Endothelial cell of hepatic sinusoid (primary cell): ENCODE results near the gene EFNA3.
"Not testable (repeated sequence)": the region's sequence is repeated elsewhere in the genome, so short reads cannot be mapped to it uniquely, and the experiment has no call there.

ENCODE experiments used
- in situ Hi-C: cut with HindIII; loops from 2 replicates; pipeline ENCODE4 v1.10.0; 2017; ENCODE audit warnings: low sequenced_read_pairs

EFNA3 gene

DNA sequence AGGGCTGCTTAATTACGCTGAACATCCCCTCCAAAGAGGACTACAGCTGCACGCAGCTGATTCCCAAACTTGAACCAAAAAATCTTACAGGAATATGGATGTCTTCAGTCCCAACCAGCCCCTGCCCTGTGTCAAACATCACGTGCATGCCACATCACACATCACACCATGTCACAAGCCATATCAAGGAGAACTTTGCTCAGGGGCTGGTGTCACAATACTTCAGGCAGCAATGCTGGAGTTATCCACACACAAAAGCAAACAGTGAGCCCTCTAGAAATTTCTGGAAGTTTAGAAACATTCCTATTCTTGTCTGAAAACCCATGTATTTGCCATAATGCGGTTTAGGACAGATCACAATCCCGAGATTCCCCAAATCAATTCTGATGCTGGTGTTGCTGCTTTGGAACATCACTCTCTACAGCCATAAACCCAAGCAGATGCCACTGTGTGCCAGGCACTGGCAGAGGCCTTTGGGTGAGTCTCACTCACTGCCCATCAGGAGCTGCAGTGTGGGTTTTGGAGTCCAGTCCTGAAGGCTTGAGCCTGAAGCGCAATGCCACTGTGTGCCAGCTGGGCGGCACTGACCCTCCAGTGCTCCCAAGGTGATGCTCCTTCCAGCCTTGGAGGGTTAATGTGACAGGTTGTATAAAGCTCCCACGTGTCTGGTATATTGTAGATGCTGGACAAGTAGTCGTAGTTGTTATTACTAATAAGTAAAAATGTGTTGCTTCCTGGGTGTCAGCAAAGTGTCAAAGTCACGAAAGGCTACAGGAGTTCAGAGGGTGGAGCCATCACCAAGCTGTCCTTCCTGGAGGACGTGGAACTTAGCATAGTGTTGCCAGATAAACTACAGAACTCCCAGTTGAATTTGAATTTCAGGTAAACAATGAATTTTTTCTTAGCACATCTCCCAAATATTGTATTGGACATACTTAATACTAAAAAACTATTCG is 28.9 kb downstream of the EFNA3 start:
- in situ Hi-C loops: no loop called here

DNA sequence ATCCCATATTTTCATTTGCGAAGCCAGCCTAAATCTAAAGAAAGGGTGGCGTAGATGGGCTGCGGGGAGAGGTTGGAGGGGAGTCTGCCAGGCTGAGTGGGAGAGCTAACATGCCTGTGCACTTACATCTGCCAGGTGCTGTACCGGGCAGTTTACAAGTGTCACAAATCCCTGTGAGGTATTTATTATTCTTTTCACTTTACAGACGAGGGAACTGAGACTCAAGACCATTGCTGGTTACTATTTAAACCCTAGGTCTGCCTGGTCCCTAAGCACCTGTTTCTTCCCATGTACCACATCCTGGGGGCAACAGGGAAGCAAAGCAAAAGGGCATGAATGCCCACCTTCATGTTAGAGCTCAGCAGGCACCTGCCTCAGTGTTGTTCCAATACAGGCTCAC is 29.7 kb downstream of the EFNA3 start:
- in situ Hi-C loops: no loop called here

DNA sequence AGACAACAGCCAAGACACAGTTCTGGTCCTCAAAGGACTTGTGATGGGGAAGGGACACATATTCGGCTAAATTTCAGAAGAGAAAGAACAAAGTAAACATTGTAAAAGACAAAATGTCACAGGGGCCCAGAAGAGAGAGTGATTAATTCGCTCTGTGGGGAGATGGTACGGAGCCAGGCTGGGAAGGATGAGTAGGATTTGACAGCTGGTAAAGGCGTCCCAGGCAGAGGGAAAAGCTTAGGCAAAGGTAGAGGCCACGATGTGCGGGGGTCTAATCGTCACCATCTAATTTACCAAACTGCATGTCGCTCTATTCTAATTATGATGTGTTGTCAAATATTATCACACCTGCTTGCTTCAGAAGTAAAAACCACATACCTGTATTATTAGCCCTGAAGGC is 31.7 kb downstream of the EFNA3 start:
- in situ Hi-C loops: no loop called here

DNA sequence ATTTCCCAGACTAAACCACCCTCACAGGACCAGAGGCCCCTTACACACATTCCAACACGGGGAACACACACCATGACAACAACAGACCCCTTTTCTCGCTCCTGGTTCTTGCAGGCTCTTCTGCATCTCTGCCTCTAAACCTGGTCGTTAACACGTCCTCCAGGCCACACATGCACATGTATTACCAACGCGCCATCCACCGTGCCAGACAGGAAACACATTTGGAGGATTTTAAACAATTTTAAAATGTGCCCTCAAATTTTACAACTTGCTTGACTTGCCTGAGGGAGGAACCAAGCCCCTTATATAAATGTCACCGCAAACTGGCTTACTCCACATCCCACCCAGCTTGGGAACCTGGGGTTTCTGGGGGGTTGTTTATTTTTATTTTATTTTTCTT is 32.2 kb downstream of the EFNA3 start:
- in situ Hi-C loops: no loop called here

DNA sequence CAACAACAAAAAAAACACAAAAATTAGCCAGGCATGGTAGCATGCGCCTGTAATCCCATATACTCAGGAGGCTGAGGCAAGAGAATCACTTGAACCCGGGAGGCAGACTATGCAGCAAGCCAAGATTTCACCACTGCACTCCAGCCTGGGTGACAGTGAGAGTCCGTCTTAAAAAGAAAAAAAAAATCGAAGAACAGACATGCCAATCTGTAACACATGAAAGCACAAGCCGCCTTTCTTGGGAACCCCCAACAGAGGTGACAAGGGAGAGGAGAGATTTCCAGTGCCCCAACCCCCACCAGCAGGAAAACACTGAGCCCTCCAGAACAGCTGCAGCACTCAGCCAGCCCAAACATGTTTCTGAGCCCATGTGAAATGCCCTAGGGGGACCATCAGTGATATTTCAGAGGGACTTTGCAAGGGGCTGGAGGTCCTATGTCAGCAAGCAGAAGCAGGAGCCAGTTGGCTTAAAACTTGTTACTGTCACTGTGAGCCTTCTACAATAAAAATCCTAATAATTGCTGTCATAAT is 34.9 kb downstream of the EFNA3 start:
- in situ Hi-C loops: no loop called here

DNA sequence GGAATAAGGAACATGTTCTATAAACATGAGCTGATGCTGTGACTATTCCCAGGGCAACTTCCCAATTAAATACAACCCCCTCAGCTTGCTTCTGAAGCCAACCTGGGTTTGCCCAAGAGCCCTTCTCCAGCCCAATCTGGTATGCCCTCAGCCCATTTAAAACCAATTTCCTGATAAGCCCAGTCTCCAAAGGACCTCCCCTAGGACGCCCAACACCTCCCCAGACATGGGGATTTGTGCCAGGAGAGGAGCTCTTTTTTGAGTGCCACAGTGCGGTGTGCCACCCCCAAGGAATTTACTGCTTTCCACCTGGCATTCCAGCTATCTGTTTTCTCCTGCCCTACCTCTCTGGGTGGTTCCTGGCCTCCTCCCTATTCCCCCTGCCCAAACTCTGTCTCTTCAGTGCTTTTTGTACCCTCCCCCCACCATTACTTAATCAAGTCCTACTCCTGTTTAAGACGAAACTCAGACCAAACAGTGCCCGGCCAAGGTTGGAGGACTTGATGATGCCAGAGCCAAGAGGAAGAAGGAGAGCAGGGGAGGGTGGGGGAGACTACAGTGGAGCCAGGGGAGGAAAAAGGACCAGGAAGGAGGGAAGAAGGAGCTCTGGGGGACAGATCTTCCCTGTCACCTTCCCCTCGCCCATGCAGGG is 37.6 kb downstream of the EFNA3 start:
- in situ Hi-C loops: no loop called here

DNA sequence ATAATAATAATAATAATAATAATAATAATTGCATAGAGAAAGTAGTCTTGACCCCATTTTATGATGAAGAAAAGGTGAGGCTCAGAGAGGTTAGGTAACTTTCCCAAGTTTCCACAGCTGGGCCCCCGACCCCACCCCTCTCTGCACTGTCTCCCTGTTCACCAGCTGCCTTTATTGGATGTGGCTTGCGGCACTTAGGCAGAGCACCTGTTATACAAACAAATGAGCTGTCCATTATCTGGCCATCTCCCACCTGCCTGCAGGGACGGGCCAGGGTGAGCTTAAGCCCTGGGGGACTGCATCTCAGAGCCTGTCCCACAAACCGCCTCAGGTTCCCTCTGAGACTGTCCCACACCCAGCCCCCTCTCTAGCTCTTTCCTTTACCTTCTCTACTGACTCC is 39.0 kb downstream of the EFNA3 start:
- in situ Hi-C loops: no loop called here

DNA sequence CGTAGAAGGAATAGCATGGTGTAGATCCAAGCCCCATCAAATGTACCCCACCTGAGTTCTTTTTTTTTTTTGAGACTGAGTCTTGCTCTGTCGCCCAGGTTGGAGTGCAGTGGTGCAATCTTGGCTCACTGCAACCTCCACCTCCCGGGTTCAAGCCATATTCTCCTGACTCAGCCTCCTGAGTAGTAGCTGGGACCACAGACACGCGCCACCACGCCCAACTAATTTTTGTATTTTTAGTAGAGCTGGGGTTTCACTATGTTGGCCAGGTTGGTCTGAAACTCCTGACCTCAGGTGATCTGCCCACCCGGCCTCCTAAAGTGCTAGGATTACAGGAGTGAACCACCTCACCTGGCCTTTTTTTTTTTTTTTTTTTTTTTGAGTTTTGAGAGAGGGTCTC is 39.5 kb downstream of the EFNA3 start:
- in situ Hi-C loops: not testable (repeated sequence)

DNA sequence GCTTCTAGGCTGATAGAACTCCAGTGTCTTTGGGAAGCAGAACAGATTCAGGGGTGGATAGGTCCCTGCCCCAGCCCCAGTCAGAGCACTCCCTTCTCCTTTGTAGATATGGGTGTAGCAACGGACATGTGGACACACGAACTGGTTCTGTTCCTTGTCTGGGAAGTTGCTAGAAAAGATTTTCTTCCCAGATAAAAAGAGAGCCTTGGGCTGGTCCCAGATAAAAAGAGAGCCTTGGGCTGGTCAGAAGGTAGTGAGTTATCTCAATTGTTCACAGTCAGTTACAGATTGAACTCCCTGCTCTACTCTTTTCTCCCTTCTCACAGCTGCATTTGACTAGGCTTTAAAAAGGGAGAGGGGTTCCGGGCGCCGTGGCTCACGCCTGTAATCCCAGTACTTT is 41.6 kb downstream of the EFNA3 start:
- in situ Hi-C loops: no loop called here

DNA sequence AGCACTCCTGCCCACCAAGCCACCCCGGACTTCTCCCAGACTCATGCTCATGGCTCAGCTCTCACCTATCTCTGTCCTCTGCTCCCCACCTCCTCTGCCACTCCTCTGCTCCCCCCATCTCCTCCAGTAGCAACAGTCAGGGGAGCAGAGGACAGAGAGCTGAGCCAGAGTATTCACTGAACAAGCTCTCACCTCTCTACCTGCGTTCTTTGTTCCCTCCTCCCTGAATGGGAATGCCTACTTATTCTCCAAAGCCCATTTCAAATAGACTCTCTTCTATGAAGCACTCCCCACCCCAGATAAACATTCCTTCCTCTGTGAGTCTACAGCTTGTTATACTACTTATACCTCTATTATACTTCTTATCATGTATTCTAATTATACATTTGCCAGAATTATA is 42.6 kb downstream of the EFNA3 start:
- in situ Hi-C loops: no loop called here

DNA sequence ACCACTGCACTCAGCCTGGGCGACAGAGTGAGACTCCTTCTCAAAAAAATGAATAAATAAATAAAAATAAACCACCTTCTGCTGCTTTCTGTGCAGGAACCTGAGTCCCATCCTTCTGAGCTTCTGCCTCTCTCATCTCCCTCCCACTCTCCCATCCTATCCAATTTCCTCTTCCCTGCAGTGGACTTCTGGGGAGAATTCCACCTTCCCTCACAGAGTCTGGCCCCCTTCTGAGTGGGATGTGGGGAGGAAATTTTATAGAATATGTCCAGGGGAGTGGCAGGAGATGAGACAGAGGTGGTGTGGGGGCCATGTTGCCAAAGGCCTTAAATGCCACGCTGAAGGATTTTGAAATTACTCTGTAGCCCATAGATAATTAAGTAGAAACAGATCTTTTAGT is 43.7 kb downstream of the EFNA3 start:
- in situ Hi-C loops: no loop called here

DNA sequence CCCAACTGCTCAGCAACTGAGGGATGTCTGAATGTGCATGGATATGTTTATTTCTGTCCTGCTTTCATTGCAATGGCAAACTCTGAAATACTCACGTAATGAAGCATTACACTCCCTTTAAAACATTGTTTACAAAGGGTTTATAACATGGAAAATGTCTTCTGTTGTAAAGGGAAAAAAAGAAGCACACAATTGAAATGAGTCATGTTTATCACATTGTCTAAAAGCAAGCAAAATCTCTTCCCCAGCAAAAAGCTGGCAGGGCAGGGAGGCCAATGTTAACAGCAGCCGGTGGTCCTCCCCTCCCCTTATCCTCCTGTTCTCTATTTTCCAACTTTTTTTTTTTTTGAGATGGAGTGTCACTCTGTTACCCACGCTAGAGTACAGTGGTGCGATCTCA is 45.2 kb downstream of the EFNA3 start:
- in situ Hi-C loops: no loop called here

DNA sequence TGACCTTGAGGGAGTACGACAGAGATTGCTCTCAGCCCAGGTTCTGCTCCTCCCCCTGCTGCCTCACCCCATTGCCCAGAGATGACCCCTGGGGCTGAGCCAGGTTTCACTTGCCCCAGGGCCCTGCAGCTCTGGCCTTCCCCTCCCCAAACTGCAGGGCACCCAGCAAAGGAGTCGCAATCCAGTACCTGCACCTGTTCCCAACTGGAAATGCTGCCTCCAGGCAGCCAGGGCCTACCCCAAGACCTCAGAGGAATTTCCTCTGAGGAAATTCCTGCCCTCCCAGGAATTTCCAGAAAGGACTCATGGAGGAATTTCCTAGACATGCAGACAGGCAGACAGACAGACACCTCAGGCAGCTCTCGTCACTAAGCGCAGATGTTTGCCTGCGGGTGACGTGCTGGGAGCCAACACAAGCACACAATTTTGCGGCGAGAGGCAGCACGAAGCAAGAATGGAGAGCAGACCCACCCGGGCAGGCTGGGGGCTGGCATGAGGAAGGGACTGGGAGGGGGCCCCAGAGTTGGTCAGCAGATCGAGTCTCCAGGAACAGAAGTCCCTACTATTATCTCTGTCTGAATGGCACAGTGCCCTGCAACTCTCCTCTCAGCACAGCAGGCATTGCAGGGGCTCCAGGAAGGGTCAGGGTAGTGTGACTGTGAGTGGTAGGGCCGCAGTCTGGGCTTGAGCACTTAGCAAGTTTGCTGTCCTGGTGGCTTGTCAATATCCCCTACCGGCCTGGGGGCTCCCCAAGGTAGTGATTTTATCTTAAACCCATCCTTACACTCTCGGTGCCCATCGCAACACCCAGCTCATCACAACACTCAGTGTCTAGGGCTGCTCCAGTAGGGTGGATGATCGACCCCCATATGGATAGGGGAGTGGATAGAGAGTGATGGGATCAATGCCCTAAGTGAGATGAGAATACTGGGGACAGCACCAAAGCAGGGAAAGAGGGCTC is 46.1 kb downstream of the EFNA3 start:
- in situ Hi-C loops: no loop called here

DNA sequence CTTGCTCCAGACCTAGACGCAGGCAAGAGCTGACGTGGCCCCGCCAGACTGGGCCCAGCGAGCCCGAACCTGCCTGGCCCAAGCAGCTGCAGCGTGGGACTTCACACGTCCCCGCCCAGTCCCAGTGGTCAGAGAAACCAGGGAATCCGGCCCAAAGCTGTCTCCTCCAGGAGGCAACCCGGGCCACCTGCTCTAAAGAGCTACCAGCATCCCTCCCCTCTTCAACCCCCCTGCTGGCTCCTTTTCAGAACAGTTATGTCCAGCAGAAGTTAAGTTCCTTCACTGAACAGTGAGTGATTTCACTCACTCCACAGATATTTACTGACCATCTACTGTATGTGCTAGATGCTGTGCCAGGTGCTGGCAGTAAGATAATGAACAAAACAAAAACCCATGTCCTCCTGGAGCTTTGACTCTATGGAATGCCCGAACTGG is 46.9 kb downstream of the EFNA3 start:
- in situ Hi-C loops: no loop called here

DNA sequence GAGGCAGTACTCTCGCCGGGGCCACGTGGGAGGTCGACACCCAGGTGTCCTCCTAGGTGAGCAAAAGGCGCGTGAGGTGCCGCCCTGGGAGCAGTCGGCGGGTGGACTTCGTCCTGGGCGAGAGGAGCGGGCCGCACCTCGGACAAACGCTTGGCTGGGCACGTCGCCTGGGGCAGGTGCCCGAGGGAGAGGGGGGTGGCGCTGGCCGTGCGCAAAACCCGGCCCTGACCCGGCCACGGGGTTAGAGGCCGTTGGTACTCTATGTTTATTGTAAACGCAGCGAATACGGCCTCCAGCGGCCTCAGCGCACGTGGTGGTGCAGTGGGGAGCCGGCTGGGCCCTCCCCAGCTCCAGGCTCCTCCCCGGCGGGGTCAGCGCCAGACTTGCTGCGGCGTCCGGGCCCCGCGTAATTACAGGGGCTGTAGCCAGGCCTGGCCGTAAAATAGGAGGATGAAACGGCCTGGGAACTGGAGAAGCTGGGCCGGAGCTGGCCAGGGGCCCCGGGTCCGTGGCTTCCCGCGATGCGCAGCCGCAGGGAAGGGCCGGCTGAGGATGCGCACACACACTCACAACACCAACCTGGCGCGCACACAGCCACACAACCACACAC is 47.4 kb downstream of the EFNA3 start:
- in situ Hi-C loops: no loop called here

DNA sequence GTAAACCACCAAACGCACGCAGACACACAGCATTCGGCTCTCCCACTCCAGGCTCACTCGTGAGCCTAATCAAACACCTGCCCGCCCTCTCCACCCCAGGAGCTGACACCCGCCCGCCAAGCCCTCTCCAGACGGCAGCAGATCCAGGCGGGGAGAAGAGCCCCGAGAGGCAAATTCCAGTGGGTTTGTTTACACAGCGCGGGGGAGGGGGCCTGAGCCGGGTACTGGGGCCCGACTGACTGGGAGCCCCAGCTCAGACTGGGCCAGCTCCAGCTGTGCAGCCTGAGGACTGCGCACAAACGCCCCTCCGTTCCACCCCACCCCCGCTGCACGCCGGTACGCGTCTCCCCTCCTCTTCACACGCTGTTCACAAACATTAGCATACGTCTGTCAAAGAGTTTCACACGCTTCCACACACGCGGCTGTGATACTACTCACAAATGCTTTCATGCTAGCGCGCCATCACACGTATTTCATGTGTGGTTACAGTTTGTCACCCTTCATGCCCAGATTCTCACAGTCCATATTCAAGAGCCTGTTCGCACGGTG is 48.0 kb downstream of the EFNA3 start:
- in situ Hi-C loops: no loop called here

DNA sequence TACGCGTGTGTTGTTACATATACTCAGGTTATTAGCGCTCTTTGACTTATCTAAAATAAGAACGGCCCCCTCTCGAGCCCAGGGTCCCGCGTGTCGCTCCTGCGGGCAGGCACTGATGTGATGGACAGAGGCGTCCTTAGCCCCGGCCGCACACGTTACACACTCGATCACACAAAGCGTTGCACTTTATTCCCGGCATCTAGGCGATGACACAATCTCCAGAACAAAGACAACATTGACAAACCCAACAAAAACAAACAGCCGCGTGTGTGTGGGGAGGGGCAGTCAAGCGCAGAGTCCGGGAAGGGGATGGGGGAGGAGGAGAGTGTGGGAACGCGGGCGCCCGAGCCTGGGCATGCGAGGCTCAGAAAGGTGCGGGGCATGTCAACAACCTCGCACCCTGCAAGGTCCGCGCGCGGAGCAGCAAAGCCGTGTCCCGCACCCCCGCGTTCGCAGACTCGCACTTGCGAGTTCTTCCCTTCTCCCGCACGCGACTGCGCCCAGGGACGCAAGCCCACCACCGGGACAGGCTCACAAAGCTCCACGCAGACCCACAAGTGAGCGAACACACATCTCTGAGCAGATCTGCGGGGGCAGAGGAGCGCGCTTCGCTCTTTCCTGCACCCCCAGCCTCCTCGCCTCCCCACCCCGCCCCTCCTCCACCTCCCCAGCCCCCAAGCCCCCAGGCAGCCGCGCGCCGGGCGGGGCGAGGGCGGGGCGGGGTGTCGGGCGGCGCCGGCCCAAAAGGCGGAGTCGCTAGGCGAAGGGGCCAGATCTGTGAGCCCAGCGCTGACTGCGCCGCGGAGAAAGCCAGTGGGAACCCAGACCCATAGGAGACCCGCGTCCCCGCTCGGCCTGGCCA is 48.7 kb downstream of the EFNA3 start, which contains the start of gene EFNA1:
TSS of gene EFNA1 (plus strand) at position 772 of the 862 bp plus-strand sequence. CDS start 102 bp downstream, outside the sequence.
- in situ Hi-C loops: no loop called here

DNA sequence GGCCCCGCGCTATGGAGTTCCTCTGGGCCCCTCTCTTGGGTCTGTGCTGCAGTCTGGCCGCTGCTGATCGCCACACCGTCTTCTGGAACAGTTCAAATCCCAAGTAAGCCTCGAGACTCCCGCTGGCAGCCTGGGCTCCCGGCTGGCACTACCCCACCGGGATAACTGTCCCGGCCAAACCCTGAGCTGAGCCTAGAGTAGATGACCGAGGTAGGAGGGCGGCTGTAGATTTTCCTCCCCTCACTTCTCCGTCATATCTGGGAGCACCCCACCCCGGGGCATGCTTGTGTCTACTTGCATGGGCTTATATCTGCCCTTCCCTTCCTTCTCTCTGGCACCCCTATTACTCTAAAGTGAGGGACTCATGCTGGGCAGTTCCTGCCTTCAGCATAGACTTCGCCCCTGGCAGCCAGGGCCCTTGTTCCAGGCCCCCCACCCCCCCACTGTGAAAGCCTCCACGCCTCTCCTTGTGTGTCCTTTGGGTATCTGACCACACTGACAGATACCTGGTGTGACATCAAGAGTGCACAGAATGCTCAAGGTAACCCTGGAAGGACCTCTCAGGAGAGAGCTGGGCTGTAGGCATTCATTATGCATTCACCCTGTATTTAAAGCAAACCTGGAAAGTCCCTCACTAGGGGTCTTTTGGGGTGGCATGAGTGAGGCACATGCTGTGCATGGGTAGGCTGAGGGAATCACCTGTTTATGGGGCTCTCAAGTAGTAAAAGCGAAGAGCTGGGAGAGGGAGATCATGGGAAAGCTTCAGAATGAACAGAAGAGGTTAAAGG is 49.5 kb downstream of the EFNA3 start:
- in situ Hi-C loops: no loop called here
